Ishikawa (cell line): ENCODE data around the gene ADGRG6.

Experiments used
- CEBPB ChIP-seq: IDR thresholded peaks from 2 replicates; pipeline ENCODE4 v1.6.1; 2012
- CREB1 ChIP-seq: IDR thresholded peaks from 2 replicates; pipeline ENCODE4 v1.6.1; 2012; ENCODE audit warnings: low read depth
- EGR1 ChIP-seq: IDR thresholded peaks from 2 replicates; pipeline ENCODE4 v1.6.1; 2012
- EP300 ChIP-seq: IDR thresholded peaks from 2 replicates; pipeline ENCODE4 v1.6.1; 2012; ENCODE audit warnings: borderline replicate concordance
- FOXM1 ChIP-seq: IDR thresholded peaks from 2 replicates; pipeline ENCODE4 v1.6.1; 2012; ENCODE audit warnings: low read depth, borderline replicate concordance
- MAX ChIP-seq: IDR thresholded peaks from 2 replicates; pipeline ENCODE4 v1.6.1; 2012
- RAD21 ChIP-seq: IDR thresholded peaks from 2 replicates; pipeline ENCODE4 v1.6.1; 2012; ENCODE audit warnings: low read depth
- REST ChIP-seq: IDR thresholded peaks from 2 replicates; pipeline ENCODE4 v1.6.1; 2012; ENCODE audit warnings: low read depth, mild to moderate bottlenecking
- TAF1 ChIP-seq: IDR thresholded peaks from 2 replicates; pipeline ENCODE4 v1.6.1; 2012; ENCODE audit warnings: low read depth, mild to moderate bottlenecking
- TCF12 ChIP-seq: IDR thresholded peaks from 2 replicates; pipeline ENCODE4 v1.6.1; 2012; ENCODE audit warnings: low read depth
- TEAD4 ChIP-seq: IDR thresholded peaks from 2 replicates; pipeline ENCODE4 v1.6.1; 2012
- YY1 ChIP-seq: IDR thresholded peaks from 2 replicates; pipeline ENCODE4 v1.6.1; 2012; ENCODE audit warnings: low read depth
- ZBTB7A ChIP-seq: IDR thresholded peaks from 2 replicates; pipeline ENCODE4 v1.6.1; 2012; ENCODE audit warnings: low read depth

GRCh38 chr6:142320366-142320765 is 18.6 kb downstream of the ADGRG6 start:
- TF ChIP-seq YY1 (no peak), CEBPB (no peak), RAD21 (no peak), EGR1 (no peak), FOXM1 (no peak), EP300 (no peak), TEAD4 (no peak), REST (no peak), TAF1 (no peak), CREB1 (no peak), TCF12 (no peak), MAX (no peak), ZBTB7A (no peak)
